ENCODE measurements around the gene SMAP1. TPM values are rescaled to one million over a fixed set of nuclear protein-coding genes. Genes with fewer than 3 reads are reported as not detected.

The SMAP1 gene
- total RNA-seq, 4 donors from 2014 or later, result 24.1 to 35.5 (median 30.9) TPM

DNA sequence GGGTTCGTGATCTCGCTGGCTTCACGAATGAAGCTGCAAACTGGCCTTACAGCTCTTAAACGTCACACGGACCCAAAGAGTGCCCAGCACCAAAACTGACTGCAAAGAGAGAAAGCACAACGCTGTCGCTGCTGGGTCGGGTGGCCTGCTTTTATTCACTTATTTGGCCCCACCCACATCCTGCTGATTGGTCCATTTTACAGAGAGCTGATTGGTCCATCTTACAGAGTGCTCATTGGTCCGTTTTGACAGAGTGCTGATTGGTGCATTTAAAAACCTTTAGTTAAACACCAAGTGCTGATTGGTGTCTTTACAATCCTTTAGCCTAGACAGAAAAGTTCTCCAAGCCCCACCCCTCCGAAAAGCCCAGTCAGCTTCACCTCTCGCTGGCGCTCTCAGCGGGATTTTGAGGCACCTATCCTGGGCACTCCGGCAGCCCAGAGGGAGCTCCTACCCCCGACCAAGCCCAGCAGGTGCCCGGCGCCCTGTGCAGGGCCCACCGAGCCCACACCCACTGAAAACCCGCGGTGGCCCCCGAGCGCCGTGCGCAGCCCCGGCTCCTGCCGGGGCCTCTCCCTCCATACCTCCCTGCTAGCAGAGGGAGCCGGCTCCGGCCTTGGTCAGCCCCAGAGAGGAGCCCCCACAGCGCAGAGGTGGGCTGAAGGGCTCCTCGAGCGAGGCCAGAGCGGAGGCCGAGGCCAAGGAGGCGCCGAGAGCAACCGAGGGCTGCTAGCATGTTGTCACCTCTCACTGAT is 40.0 kb upstream of the SMAP1 start:
- H3K36me3 ChIP-seq, result no peaks in the 10 kb centered on the region
- H3K27ac ChIP-seq, result no peak overlapping the region
- H3K9me3 ChIP-seq, result no peaks in the 10 kb centered on the region
- no peak for ATAC-seq
- H3K4me3 ChIP-seq, result no peak overlapping the region
- peaks cover 5% of the 10 kb centered on the region for H3K27me3 ChIP-seq
- WGBS, 2 donors (ENCODE audit: low coverage in 1 of 2), result 92 to 100% methylated on average over 6 to 7 of the region's 36 CpGs
- TF ChIP-seq POLR2AphosphoS5 (IDR thresholded peaks at IDR 0.05) (no peak), EP300 (IDR thresholded peaks at IDR 0.05) (no peak), POLR2A (IDR thresholded peaks at IDR 0.05) (no peak)
- TF ChIP-seq, protein P1, sequence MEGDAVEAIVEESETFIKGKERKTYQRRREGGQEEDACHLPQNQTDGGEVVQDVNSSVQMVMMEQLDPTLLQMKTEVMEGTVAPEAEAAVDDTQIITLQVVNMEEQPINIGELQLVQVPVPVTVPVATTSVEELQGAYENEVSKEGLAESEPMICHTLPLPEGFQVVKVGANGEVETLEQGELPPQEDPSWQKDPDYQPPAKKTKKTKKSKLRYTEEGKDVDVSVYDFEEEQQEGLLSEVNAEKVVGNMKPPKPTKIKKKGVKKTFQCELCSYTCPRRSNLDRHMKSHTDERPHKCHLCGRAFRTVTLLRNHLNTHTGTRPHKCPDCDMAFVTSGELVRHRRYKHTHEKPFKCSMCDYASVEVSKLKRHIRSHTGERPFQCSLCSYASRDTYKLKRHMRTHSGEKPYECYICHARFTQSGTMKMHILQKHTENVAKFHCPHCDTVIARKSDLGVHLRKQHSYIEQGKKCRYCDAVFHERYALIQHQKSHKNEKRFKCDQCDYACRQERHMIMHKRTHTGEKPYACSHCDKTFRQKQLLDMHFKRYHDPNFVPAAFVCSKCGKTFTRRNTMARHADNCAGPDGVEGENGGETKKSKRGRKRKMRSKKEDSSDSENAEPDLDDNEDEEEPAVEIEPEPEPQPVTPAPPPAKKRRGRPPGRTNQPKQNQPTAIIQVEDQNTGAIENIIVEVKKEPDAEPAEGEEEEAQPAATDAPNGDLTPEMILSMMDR (IDR thresholded peaks at IDR 0.05), result no peak
- H3K4me1 ChIP-seq, result no peaks in the 10 kb centered on the region

DNA sequence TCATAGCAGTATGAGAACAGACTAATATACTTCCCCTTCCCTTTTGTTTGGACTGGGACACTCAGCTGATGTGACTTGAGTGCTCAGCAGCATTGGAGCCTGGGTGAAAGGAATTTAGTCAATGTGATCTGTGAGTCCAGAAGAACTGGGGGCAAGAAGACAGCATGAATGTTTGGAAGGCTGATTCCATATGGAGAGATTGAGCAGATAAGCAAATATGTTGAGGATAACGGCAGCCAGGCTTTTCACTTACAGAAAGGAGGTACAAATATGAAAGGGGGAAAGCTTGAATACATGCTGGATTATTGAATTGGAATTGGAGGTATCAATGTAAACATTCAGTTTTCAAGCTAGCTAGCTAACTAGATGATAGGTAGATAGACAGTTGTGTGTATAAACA is 37.8 kb upstream of the SMAP1 start:
- TF ChIP-seq, protein P1 (IDR thresholded peaks at IDR 0.05), result no peak
- TF ChIP-seq POLR2AphosphoS5 (IDR thresholded peaks at IDR 0.05) (no peak), EP300 (IDR thresholded peaks at IDR 0.05) (no peak), POLR2A (IDR thresholded peaks at IDR 0.05) (no peak)
- no peak overlapping the region for H3K4me3 ChIP-seq
- no peak for ATAC-seq
- 60 to 70% methylated on average over 1 of the region's 1 CpG for WGBS, 2 donors (ENCODE audit: low coverage in 1 of 2)
- no peaks in the 10 kb centered on the region for H3K9me3 ChIP-seq
- no peaks in the 10 kb centered on the region for H3K36me3 ChIP-seq
- no peaks in the 10 kb centered on the region for H3K4me1 ChIP-seq
- peaks cover 5% of the 10 kb centered on the region for H3K27me3 ChIP-seq
- H3K27ac ChIP-seq, result no peak overlapping the region

DNA sequence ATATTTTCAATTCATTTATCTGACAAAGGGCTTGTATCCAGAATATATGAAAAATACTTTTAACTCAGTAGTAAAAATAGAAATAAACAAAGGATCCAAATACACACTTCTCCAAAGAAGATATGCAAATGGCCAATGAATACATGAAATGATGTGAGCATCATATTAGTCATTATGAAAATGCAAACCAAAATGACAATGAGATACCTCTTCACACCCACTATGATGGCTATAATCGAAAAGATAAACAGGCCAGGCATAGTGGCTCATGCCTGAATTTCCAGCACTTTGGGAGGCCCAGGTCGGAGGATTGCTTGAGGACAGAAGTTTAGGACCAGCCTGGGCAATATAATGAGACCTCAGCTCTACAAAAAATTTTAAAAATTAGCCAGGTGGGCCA is 33.8 kb upstream of the SMAP1 start:
- ATAC-seq, result no peak
- Histone ChIP-seq H3K4me3 (no peak overlapping the region), H3K36me3 (no peaks in the 10 kb centered on the region), H3K4me1 (no peaks in the 10 kb centered on the region), H3K27me3 (peaks cover 5% of the 10 kb centered on the region), H3K9me3 (no peaks in the 10 kb centered on the region), H3K27ac (no peak overlapping the region)
- 42 to 59% methylated on average over 2 of the region's 2 CpGs for WGBS, 2 donors (ENCODE audit: low coverage in 1 of 2)
- TF ChIP-seq POLR2A (IDR thresholded peaks at IDR 0.05) (no peak), POLR2AphosphoS5 (IDR thresholded peaks at IDR 0.05) (no peak), EP300 (IDR thresholded peaks at IDR 0.05) (no peak)
- TF ChIP-seq, protein P1 (IDR thresholded peaks at IDR 0.05), result no peak

DNA sequence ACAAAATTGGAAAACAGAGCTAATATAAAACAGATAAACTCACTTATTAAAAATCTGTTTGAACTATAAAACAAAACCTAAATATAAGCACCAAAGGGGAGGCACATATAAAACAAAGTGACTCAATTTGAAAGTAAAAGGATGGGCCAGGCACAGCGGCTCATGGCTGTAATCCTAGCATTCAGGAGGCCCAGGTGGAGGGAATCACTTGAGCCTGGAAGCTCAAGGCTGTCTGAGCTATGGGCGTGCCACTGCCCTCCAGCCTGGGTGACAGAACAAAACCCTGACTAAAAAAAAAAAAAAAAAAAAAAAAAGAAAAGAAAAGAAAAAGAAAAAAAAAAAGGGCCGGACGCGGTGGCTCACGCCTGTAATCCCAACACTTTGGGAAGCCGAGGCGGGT is 31.1 kb upstream of the SMAP1 start:
- TF ChIP-seq, protein P1 (IDR thresholded peaks at IDR 0.05), result no peak
- no peak for TF ChIP-seq POLR2AphosphoS5 (IDR thresholded peaks at IDR 0.05)
- TF ChIP-seq POLR2A (IDR thresholded peaks at IDR 0.05), result no peak
- TF ChIP-seq EP300 (IDR thresholded peaks at IDR 0.05), result no peak
- no peak for ATAC-seq
- 71 to 83% methylated on average over 1 to 2 of the region's 8 CpGs for WGBS, 2 donors (ENCODE audit: low coverage in 1 of 2)

DNA sequence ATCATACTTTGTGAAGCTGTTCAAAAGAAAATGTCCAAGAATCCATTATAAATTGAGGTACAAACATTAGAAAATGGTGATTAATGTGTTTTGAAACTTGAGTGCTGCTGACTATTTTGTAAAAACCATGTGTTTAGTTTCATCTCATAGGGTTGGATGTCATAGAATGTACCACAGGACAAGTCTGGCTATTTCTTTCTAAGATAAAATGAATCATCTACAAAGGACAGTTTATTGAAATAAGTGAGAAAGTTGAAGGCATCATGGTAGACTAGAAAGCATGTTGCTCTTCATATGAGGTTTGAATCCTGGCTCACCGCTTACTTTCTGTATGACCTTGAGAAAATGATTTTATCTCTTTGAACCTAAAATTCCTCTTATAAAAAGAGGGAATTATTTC is 29.2 kb upstream of the SMAP1 start:
- no peak for ATAC-seq
- Histone ChIP-seq H3K36me3 (no peaks in the 10 kb centered on the region), H3K9me3 (no peaks in the 10 kb centered on the region), H3K4me1 (no peaks in the 10 kb centered on the region), H3K27ac (no peak overlapping the region), H3K27me3 (no peaks in the 10 kb centered on the region), H3K4me3 (no peak overlapping the region)
- TF ChIP-seq POLR2A (IDR thresholded peaks at IDR 0.05), result no peak
- TF ChIP-seq EP300 (IDR thresholded peaks at IDR 0.05), result no peak
- no peak for TF ChIP-seq POLR2AphosphoS5 (IDR thresholded peaks at IDR 0.05)
- TF ChIP-seq, protein P1 (IDR thresholded peaks at IDR 0.05), result no peak
- WGBS, 2 donors (ENCODE audit: low coverage in 1 of 2), result 80 to 100% methylated on average over 1 of the region's 1 CpG

More for the DNA sequence above, 31.1 kb upstream of the SMAP1 start:
- Histone ChIP-seq H3K27me3 (peaks cover 5% of the 10 kb centered on the region), H3K4me1 (no peaks in the 10 kb centered on the region), H3K9me3 (no peaks in the 10 kb centered on the region), H3K4me3 (no peak overlapping the region), H3K36me3 (no peaks in the 10 kb centered on the region), H3K27ac (no peak overlapping the region)

All from gastroesophageal sphincter (tissue), 4 donors.